Measurements from ENCODE around the gene NAA15.
"Not testable (repeated sequence)": the region's sequence is repeated elsewhere in the genome, so short reads cannot be mapped to it uniquely, and the experiment has no call there.

The NAA15 gene

GRCh38 chr4:139299536-139299935, 1.8 kb upstream of the NAA15 start:
- no peak for DNase-seq

- no peak for DNase-seq
These were observed 733 bp upstream of the NAA15 start for GRCh38 chr4:139300431-139301112.

DNA sequence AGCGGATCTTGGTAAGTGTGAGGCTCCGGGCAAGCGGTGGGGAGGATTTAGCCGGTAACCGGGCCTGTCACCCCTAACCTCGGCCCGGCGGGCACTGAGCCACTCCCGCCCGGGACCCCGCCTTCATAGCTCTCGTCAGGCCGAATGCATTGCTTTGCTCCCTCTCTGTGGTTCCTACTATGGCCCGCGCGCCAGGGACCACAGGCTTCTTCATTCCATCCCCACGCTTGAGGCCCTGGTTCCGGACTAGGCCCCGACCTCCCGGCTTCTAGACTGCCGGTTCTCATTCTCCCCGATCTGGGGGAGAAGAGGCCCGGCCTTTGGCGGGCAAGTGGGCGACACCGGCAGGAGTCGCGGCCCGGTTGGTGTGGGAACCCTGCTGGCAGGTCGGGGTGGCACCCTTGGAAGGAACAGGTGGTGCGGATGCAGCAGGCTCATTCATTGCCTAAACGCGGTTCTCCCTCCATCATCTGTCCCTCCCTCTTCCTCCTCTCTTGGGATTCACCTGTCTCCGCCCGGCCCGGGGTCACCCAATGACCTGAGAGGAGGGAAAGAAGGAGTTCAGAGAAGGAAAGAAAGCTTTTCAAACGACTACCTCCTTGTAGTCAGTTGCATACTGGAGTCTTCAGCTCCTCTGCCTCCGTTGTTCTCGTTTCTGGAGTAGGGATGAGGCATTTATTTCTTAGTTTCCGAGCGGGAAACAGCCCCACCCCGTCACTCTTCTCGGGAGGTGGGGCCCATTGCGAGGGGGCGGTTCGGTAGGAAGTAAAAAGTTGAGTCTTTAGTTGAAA, 711 bp downstream of the NAA15 start, which contains the start of gene NDUFC1:
TSS of gene NDUFC1 (minus strand) at position 657 of the 791 bp plus-strand sequence. CDS start 6,679 bp downstream, outside the sequence.
- peak; percentile 31 for DNase-seq

DNA sequence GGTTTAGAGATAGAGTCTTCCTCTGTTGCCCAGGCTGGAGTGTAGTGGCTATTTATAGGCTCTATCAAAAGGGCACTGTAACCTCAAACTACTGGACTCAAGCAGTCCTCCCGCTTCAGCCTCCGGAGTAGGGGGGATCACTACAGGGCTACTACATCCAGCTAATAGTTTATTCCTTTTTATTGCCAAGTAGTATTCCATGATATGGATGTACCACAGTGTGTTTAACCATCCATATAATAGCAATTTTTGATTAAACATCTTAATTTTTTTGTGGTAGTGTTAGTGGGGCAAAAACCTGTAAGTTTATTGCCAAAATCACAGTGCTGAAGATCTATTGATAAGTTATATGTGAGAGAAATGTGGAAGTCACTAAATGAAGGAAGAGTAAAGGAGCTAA, 3.6 kb downstream of the NAA15 start:
- no peak for DNase-seq

- DNase-seq: no peak
These were observed 10.6 kb downstream of the NAA15 start for GRCh38 chr4:139311909-139312308.

DNA sequence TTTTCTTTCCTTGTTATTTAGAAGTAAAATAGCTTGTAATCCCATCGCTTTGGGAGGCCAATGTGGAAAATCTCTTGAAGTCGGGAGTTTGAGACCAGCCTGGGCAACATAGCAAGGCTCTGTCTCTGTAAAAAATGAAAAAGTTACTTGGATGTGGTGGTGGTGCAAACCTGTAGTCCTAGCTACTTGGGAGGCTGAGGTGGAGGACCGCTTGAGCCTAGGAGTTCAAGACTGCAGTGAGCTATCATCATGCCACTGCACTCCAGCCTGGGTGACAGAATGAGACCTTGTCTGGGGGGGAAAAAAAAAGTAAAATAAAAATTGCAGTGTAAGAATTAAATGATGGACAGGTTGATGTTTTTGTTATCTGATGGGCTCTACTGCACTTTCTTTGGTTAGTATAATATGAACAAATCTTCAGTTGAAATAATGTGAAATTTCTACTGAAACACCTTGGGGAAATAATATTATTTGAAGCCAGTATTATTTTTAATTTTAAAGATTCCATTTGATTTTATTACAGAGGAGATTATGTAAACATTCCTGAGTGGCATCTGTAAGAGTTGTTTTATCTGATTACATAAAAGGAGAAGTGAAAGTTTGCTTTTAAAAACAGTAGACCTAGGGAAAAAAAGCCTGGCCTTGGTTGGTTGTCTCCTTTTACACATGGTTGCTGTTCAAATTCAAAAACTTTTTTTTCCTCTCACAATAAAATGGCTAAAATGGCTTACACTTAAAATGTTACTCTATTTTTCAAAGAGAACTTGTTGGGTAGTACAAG, 11.4 kb downstream of the NAA15 start:
- no peak for DNase-seq

DNA sequence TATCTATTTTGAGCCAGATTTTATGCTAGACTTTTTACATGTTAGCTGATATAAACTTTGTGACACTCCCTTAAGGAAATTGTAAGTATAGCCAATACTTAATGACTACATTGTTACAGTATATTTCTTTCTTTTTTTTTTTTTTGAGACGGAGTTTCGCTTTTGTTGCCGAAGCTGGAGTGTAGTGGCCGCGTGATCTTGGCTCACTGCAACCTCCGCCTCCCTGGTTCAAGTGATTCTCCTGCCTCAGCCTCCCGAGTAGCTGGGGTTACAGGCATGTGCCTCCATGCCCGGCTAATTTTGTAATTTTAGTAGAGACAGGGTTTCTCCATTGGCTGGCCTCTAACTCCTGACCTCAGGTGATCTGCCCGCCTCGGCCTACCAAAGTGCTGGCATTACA, 12.1 kb downstream of the NAA15 start:
- not testable (repeated sequence) for DNase-seq

GRCh38 chr4:139314047-139314800, 12.9 kb downstream of the NAA15 start:
- no peak for DNase-seq

GRCh38 chr4:139315221-139315675, 13.9 kb downstream of the NAA15 start:
- DNase-seq: no peak

- no peak for DNase-seq
These were observed 15.4 kb downstream of the NAA15 start for GRCh38 chr4:139316733-139317132.

GRCh38 chr4:139317635-139318034, 16.3 kb downstream of the NAA15 start:
- no peak for DNase-seq

GRCh38 chr4:139319571-139319970, 18.3 kb downstream of the NAA15 start:
- DNase-seq: no peak

DNA sequence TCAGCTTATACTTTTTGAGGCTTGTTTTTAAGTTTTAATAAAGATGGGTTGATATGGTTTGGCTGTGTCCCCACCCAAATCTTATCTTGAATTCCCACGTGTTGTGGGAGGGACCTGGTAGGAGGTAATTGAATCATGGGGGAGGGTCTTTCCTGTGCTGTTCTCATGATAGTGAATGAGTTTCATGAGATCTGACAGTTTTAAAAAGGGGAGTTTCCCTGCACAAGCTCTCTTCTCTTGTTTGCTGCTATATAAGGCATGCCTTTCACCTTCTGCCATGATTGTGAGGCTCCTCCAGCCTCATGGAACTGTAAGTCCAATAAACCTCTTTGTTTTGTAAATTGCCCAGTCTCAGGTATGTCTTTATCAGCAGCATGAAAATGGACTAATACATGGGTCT, 20.8 kb downstream of the NAA15 start:
- not testable (repeated sequence) for DNase-seq

DNA sequence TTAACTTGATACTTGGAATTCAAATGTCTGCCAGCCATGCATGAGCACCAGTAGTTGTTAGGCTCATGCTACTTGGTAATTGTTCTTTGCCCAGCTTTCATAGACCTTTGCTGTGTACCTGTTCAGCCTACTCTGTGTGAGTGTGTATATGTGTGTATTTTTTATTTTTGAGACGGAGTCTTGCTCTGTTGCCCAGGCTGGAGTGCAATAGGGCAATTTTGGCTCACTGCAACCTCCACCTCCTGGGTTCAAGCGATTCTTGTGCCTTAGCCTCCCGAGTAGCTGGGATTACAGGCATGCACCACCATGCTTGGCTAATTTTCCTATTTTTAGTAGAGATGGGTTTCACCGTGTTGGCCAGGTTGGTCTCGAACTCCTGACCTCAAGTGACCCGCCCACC, 21.2 kb downstream of the NAA15 start:
- not testable (repeated sequence) for DNase-seq

DNA sequence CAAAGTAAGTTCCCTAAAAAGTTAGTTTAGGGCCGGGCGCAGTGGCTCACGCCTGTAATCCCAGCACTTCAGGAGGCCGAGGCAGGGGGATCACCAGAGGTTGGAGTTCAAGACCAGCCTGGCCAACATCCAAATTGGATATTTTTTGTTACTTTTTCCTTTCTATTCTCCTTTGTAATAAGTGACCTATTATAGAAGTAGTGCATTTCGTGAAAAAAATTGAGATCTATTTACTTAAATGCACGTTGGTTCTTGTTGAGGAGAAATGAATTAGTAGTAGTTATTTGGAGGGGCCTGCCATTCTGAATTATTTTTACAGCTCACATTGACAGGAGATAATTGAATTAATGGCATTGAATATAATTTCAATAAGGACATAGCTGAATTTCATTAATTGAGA, 23.3 kb downstream of the NAA15 start:
- no peak for DNase-seq

DNA sequence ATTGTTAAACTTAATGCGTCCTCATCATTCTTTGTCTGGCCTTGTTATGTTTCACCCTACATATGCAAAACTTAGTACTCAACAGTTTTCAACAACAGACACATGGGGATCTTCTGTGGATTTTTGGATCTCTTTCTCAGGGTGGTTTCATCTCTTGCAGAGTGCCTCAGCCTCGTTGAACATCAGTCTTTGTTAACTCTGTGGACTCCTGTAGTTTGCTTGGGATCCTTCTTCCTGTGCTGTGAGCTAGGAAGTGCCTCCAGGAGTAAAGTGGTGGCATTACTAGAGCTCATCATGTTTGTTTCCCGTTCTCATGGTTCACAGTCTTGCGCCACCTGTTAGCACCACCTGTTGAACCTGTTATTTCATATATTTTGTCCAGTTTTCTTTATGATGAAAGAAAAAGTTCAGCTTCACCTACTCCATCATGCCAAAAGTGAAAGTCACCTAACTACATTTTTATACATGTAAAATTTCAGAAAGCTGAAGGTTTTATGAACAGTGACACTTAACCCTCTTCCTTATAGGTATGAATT, 28.4 kb downstream of the NAA15 start:
- DNase-seq: no peak

GRCh38 chr4:139330283-139330682, 29.0 kb downstream of the NAA15 start:
- no peak for DNase-seq

- no peak for DNase-seq
These were observed 29.9 kb downstream of the NAA15 start for GRCh38 chr4:139331185-139331584.

- no peak for DNase-seq
These were observed 31.7 kb downstream of the NAA15 start for GRCh38 chr4:139333046-139333445.

DNA sequence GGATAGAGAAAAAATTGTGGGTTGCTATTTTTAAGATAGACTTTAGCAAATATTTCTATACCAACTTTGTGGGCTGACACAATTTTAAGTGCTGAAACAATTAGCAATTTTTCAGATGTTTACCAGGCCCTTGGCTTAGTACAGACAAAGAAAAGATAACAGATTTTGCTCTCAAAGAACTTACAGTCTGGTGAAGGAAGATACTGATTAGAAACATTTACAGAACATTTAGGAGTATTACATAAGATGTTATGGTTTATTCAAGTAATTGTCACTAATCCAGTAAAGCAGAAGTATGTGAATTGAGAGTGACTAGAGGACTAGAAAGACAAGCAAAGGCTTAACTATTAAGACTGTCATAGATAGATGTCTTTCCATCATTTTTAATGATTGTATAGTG, 36.3 kb downstream of the NAA15 start:
- no peak for DNase-seq

GRCh38 chr4:139361301-139361700, 60.0 kb downstream of the NAA15 start:
- DNase-seq: no peak

DNA sequence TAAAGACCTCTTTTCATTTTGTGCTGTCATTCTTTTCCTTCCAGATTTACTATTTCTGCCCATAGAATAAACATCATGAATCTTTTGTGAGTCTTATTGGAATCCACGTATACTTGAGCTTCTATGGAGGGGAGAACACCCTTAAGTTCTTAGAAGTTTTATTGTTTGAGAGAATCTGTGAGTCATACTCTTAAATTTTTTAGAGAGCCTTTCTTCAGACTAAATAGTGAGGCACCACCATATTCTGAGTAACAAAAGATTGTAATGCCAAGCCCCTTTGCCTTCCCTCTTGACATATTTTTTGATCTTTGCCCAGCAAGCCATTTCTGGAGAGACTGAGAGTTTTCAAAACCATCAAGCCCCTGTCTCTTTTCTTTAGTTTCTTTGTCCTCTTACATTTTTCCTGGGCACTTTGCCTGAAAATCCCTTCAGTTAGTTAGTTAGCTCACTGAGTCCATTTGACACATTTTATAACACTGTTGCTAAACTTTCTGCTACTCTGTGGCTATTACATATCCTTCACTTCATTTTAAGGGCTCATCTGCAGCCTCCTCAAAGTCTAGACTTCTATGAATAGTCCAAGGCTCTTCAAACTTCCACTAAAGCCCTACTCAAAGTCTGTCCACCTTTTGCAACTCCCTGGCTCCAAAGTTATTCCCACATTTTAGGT, 66.3 kb downstream of the NAA15 start:
- DNase-seq: no peak
